Activated B cell treated with CpG ODN at 0.5 μM for 24 hours (primary cell): ENCODE data around the gene BMP10. TPM values are rescaled to one million over a fixed set of nuclear protein-coding genes. Genes with fewer than 3 reads are reported as not detected.
"Not testable (repeated sequence)": the region's sequence is repeated elsewhere in the genome, so short reads cannot be mapped to it uniquely, and the experiment has no call there.

Experiments
- ATAC-seq: fragments of 200-7000 bp; cut with Tn5 transposase; one replicate; pipeline ENCODE4 v1.10.0; 2021; ENCODE audit warnings: low read depth, mild to moderate bottlenecking, moderate library complexity
- CTCF ChIA-PET: fragments of 350-600 bp; sonication (Branson Sonifier 250); formaldehyde crosslinking; loops from one replicate; lab custom pipeline; 2021; ENCODE audit warnings: antibody characterized with exemption; lab: Charles Lee
- POLR2A ChIA-PET: fragments of 350-600 bp; sonication (Branson Sonifier 250); formaldehyde crosslinking; loops from one replicate; lab custom pipeline; 2021; ENCODE audit warnings: antibody characterized with exemption; lab: Charles Lee
- DNase-seq: peaks from one replicate; pipeline ENCODE4 v3.0.0; 2022
- H3K27ac Mint-ChIP-seq: one replicate; pipeline ENCODE4 v1.8.0; 2020; ENCODE audit warnings: mixed read lengths
- H3K27me3 Mint-ChIP-seq: one replicate; pipeline ENCODE4 v1.8.0; 2021; ENCODE audit warnings: mixed read lengths
- H3K36me3 Mint-ChIP-seq: one replicate; pipeline ENCODE4 v1.8.0; 2021; ENCODE audit warnings: low read depth, mixed read lengths
- H3K4me1 Mint-ChIP-seq: one replicate; pipeline ENCODE4 v1.8.0; 2021; ENCODE audit warnings: mixed read lengths
- H3K4me3 Mint-ChIP-seq: one replicate; pipeline ENCODE4 v1.8.0; 2020; ENCODE audit warnings: mild to moderate bottlenecking, mixed read lengths
- H3K9me3 Mint-ChIP-seq: one replicate; pipeline ENCODE4 v1.8.0; 2020; ENCODE audit warnings: mixed read lengths
- CTCF ChIP-seq: fragments of 200-600 bp; IDR thresholded peaks from one replicate; pipeline ENCODE4 v1.8.0; 2022; ENCODE audit warnings: antibody characterized with exemption, mild to moderate bottlenecking
- intact Hi-C: fragments of 100-400 bp; cut with micrococcal nuclease; formaldehyde crosslinking; loops from one replicate; pipeline ENCODE4 v1.15.1; 2024
- total RNA-seq: library from RNA; stranded (reverse); gene quantifications from 2 replicates; pipeline ENCODE4 v1.2.3, GENCODE V29; 2022

BMP10 gene
- total RNA-seq, 1 donor from 2014 or later: not detected

DNA sequence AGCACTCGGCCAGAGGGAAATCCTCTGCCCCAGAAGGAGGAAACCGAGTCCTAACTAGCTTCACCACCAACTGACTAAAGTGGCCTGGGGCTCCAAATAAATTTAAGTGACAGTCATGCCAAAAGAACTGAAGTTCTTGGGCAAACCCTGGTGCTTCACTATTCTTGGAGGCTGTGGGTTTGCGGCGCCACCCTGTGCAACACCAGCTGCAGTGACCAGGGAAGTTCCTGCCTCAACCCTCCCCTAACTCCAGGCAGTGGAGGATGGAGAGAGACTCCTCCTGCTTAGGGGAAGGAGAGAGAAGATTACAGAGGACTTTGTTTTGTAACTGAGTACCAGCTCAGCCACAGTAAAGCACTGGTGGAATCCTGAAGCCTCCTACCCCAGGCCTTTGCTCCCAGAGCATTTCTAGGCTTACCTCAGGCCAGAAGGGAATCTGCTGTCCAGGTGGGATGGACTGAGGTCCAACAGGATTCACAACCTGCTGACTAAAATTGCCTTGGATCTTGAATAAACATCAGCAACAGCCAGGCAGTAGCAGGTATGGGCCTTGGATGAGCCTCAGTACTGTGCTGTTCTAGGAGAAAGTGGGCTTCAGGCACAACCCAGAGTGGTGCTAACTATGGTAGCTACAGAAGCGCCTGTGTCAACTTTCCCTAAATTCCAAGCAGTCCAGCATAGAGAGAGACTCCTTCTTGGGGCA, 29.4 kb upstream of the BMP10 start:
- POLR2A ChIA-PET: no interaction called here
- H3K36me3 Mint-ChIP-seq: no peaks in the 10 kb centered on the region
- TF ChIP-seq CTCF: no peak
- DNase-seq (no peak), ATAC-seq (no peak)
- H3K9me3 Mint-ChIP-seq: peaks cover 7% of the 10 kb centered on the region
- peaks cover 1% of the 10 kb centered on the region for H3K27me3 Mint-ChIP-seq
- H3K4me3 Mint-ChIP-seq: no peak overlapping the region
- H3K4me1 Mint-ChIP-seq: peaks cover 5% of the 10 kb centered on the region
- CTCF ChIA-PET: interaction anchor here (1.1 kb wide), 1 partner anchor 192 kb away, joined by 4 read pairs; no protein-coding TSS in a partner anchor
- intact Hi-C loops: no loop called here
- no peak overlapping the region for H3K27ac Mint-ChIP-seq

GRCh38 chr2:68895981-68896380, 24.8 kb upstream of the BMP10 start:
- DNase-seq, intact Hi-C loops, H3K9me3 Mint-ChIP-seq, ATAC-seq, POLR2A ChIA-PET, H3K27me3 Mint-ChIP-seq, H3K4me1 Mint-ChIP-seq, H3K36me3 Mint-ChIP-seq, H3K27ac Mint-ChIP-seq, CTCF ChIA-PET, H3K4me3 Mint-ChIP-seq: not testable (repeated sequence)

- TF ChIP-seq CTCF: no peak
Measured at GRCh38 chr2:68889500-68889899, 18.3 kb upstream of the BMP10 start.

GRCh38 chr2:68889021-68889420, 17.8 kb upstream of the BMP10 start:
- no peak for TF ChIP-seq CTCF
- POLR2A ChIA-PET: interaction anchor here (0.7 kb wide), 1 partner anchor 19 kb away, joined by 3 read pairs; no protein-coding TSS in a partner anchor
- H3K27ac Mint-ChIP-seq: no peak overlapping the region
- H3K9me3 Mint-ChIP-seq: no peaks in the 10 kb centered on the region
- peaks cover 4% of the 10 kb centered on the region for H3K4me1 Mint-ChIP-seq
- no peaks in the 10 kb centered on the region for H3K27me3 Mint-ChIP-seq
- ATAC-seq (no peak), DNase-seq (no peak)
- CTCF ChIA-PET: no interaction called here
- intact Hi-C loops: no loop called here
- no peak overlapping the region for H3K4me3 Mint-ChIP-seq
- H3K36me3 Mint-ChIP-seq: no peaks in the 10 kb centered on the region

More at GRCh38 chr2:68889500-68889899, 18.3 kb upstream of the BMP10 start:
- Mint-ChIP-seq H3K27ac (no peak overlapping the region), H3K9me3 (no peaks in the 10 kb centered on the region), H3K27me3 (no peaks in the 10 kb centered on the region), H3K4me1 (peaks cover 4% of the 10 kb centered on the region), H3K4me3 (no peak overlapping the region), H3K36me3 (no peaks in the 10 kb centered on the region)
- ATAC-seq (no peak), DNase-seq (no peak)
- POLR2A ChIA-PET: interaction anchor here (0.7 kb wide), 1 partner anchor 19 kb away, joined by 3 read pairs; no protein-coding TSS in a partner anchor
- intact Hi-C loops: no loop called here
- CTCF ChIA-PET: no interaction called here

DNA sequence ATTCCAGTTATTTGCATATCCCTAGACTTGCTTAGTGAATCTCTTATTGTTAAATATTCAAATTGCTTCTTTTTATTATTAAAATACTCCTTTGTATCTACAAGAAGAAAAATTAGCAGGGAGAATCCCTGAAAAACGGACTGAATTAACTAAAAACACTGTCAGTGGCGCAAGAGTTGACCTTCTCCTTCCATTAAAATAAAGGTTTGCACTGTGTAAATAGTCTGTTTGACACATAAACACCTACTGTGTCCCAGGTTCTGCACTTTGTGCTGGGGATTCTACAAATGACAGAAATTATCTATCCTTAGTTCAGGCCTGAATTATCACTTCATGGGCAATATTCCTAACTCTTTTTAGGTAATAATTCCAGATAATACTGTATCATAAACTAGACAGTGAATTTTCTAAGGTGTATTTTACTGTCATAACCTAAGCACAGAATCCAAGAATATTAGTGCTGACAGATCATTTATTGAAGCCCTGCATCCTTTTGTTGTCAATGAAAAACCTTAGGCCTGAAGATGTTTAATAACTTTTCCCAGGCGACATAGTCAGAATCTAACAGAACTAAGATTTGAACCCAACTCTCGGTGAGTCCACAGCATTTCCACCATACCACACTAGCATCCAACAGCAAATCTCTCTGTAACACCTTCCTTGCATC, 17.0 kb upstream of the BMP10 start:
- ChIA-PET POLR2A (no interaction called here), CTCF (no interaction called here)
- Mint-ChIP-seq H3K4me3 (no peak overlapping the region), H3K4me1 (peaks cover 4% of the 10 kb centered on the region), H3K27ac (no peak overlapping the region), H3K36me3 (no peaks in the 10 kb centered on the region), H3K27me3 (no peaks in the 10 kb centered on the region), H3K9me3 (no peaks in the 10 kb centered on the region)
- no peak for TF ChIP-seq CTCF
- DNase-seq (no peak), ATAC-seq (no peak)
- intact Hi-C loops: no loop called here
